ENCODE results near the gene IGSF3.
"Not testable (repeated sequence)": the region's sequence is repeated elsewhere in the genome, so short reads cannot be mapped to it uniquely, and the experiment has no call there.

DNA sequence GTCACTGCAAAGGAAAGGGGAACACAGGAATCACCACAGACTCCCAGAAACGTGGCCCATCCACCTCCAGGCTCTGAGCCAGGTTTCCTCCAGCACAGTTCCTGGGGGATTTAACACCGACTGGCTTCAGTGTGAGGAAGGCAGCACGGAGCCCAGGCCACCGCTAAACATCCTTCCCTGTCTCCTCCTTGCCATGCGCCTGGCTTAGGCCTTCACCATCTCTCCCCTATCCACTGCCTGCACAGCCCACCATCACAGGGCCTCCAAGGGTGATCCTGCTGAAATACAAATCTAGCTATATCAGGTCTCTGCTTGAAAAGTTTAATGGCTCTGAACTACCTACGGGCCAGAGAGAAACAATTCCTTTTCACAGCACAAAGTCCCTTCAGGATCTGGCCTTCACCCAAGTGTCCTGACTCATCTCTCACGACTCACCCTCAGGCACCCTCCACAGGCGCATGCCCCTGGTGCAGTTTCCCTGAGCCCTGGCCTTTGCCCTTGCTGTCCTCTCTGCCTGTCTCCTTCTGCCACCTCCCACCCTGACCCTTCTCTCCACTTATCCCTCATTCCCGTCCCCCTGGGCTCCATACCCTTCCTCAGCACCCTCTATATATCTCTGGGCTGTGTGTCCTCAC lies 78.3 kb downstream of the IGSF3 start:
- TF ChIP-seq CTCF (IDR thresholded peaks at IDR 0.05; ENCODE audit: low read depth, low read length); POLR2A (IDR thresholded peaks at IDR 0.05; ENCODE audit: extremely low read depth, insufficient read length); MAX (IDR thresholded peaks at IDR 0.05; ENCODE audit: low read depth, low read length): not testable (repeated sequence)
